AG04449 (cell line): ENCODE results near the gene DLEC1.

Source experiments
- CTCF ChIA-PET: fragments of 350-600 bp; formaldehyde crosslinking; extraction: SDS; loops from one replicate; lab custom pipeline; 2021; ENCODE audit warnings: antibody characterized with exemption; lab: Yijun Ruan, JAX
- POLR2A ChIA-PET: fragments of 400-600, 350-600 bp; formaldehyde crosslinking; extraction: SDS; loops from one replicate; lab custom pipeline; 2020; ENCODE audit warnings: antibody characterized with exemption, inconsistent platforms; lab: Yijun Ruan, JAX
- DNase-seq: peaks from one replicate; pipeline ENCODE4 v3.0.0-alpha.2; 2010; ENCODE audit warnings: low read depth, low spot score
- H3K4me3 ChIP-seq: 2 replicates; pipeline ENCODE4 v1.5.1; 2011; ENCODE audit warnings: low read depth, mild to moderate bottlenecking, control low read depth, low read length
- CTCF ChIP-seq: IDR thresholded peaks from one replicate; pipeline ENCODE4 v1.5.1; 2011; ENCODE audit warnings: mild to moderate bottlenecking, moderate library complexity, low read length, control low read depth, inconsistent platforms; ENCODE audit not compliant: insufficient read depth; ENCODE audit errors: missing control alignments

The DLEC1 gene

GRCh38 chr3:38108649-38109579, 69.9 kb downstream of the DLEC1 start:
- no peak overlapping the region for H3K4me3 ChIP-seq
- ChIA-PET CTCF (interaction anchor here (5.1 kb wide), 1 partner anchor 9 kb away, joined by 25 read pairs; no protein-coding TSS in a partner anchor), POLR2A (no interaction called here)
- TF ChIP-seq CTCF: no peak
- DNase-seq: no peak

- ChIA-PET CTCF (interaction anchor here (5.1 kb wide), 1 partner anchor 8 kb away, joined by 25 read pairs; no protein-coding TSS in a partner anchor), POLR2A (no interaction called here)
- TF ChIP-seq CTCF: no peak
- no peak for DNase-seq
- no peak overlapping the region for H3K4me3 ChIP-seq
Observed at GRCh38 chr3:38109580-38110313, 70.7 kb downstream of the DLEC1 start.

- no peak overlapping the region for H3K4me3 ChIP-seq
- TF ChIP-seq CTCF: no peak
- no peak for DNase-seq
- ChIA-PET CTCF (interaction anchor here (1.1 to 5.1 kb wide), 2 partner anchors 7 to 370 kb away, joined by 3 to 25 read pairs; no protein-coding TSS in a partner anchor), POLR2A (no interaction called here)
Observed at GRCh38 chr3:38110314-38111050, 71.5 kb downstream of the DLEC1 start.

- DNase-seq: no peak
- CTCF ChIA-PET: interaction anchor here (1.1 kb wide), 1 partner anchor 369 kb away, joined by 3 read pairs; no protein-coding TSS in a partner anchor
- POLR2A ChIA-PET: no interaction called here
- no peak overlapping the region for H3K4me3 ChIP-seq
- no peak for TF ChIP-seq CTCF
Observed at GRCh38 chr3:38111201-38111600, 72.2 kb downstream of the DLEC1 start.

GRCh38 chr3:38111696-38112377, 72.8 kb downstream of the DLEC1 start:
- DNase-seq: no peak
- no peak overlapping the region for H3K4me3 ChIP-seq
- CTCF ChIA-PET: interaction anchor here (1.1 kb wide), 1 partner anchor 369 kb away, joined by 3 read pairs; no protein-coding TSS in a partner anchor
- no peak for TF ChIP-seq CTCF
- POLR2A ChIA-PET: no interaction called here
